HG03108 (cell line): ENCODE measurements around the gene CCAR1.
"Not testable (repeated sequence)": the region's sequence is repeated elsewhere in the genome, so short reads cannot be mapped to it uniquely, and the experiment has no call there.

Experiments
- ATAC-seq: cut with Tn5 transposase; IDR thresholded peaks from one replicate; pipeline ENCODE4 v1.9.1; 2021; ENCODE audit warnings: moderate library complexity; ENCODE audit not compliant: unreplicated experiment

Gene CCAR1, protein sequence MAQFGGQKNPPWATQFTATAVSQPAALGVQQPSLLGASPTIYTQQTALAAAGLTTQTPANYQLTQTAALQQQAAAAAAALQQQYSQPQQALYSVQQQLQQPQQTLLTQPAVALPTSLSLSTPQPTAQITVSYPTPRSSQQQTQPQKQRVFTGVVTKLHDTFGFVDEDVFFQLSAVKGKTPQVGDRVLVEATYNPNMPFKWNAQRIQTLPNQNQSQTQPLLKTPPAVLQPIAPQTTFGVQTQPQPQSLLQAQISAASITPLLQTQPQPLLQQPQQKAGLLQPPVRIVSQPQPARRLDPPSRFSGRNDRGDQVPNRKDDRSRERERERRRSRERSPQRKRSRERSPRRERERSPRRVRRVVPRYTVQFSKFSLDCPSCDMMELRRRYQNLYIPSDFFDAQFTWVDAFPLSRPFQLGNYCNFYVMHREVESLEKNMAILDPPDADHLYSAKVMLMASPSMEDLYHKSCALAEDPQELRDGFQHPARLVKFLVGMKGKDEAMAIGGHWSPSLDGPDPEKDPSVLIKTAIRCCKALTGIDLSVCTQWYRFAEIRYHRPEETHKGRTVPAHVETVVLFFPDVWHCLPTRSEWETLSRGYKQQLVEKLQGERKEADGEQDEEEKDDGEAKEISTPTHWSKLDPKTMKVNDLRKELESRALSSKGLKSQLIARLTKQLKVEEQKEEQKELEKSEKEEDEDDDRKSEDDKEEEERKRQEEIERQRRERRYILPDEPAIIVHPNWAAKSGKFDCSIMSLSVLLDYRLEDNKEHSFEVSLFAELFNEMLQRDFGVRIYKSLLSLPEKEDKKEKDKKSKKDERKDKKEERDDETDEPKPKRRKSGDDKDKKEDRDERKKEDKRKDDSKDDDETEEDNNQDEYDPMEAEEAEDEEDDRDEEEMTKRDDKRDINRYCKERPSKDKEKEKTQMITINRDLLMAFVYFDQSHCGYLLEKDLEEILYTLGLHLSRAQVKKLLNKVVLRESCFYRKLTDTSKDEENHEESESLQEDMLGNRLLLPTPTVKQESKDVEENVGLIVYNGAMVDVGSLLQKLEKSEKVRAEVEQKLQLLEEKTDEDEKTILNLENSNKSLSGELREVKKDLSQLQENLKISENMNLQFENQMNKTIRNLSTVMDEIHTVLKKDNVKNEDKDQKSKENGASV

DNA sequence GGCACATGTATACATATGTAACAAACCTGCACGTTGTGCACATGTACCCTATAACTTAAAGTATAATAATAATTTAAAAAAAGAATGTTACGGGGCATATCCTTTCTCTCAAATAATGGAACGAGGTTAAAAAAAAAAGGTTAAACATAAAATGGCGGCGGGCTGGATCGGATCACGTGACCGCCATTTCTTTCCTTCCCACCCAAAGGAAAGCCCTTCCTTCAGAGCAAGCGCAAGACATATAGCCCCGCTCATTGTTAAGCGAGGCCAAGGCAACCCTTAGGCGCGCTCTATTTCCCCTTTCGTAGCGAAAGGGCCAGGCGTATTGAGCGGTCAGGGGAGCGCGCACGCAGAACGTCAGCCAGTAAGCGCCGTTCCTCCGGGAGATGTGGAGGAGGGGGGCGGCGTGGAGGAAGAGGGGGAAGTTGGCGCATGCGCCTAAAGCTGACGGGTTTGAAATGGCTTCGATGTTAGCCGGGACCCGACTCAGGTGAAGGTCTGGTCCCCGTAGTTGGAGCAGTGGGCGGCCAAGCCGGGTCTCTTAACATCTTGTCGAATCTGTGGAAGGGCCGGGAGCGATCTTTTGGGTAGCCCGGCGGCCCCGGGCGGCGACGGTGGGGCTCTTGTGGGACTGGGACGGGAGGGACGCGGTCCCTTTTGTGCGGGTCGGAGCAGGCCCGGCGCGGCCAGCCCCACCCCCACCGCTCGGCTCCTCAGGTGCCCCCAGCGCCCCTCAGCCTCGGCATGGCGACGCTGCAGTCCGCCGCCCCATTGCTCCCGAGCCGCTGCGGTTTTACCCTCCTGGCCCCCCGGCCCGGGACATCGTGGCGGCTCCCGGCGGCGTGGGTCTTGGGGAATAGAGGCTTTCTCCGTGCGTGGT, at the start of gene CCAR1:
Gene CCAR1, plus strand, starts transcription at position 447 of the 880 bp plus-strand sequence. CDS start 1,266 bp downstream, outside the sequence.
- peak; percentile 99 for ATAC-seq

DNA sequence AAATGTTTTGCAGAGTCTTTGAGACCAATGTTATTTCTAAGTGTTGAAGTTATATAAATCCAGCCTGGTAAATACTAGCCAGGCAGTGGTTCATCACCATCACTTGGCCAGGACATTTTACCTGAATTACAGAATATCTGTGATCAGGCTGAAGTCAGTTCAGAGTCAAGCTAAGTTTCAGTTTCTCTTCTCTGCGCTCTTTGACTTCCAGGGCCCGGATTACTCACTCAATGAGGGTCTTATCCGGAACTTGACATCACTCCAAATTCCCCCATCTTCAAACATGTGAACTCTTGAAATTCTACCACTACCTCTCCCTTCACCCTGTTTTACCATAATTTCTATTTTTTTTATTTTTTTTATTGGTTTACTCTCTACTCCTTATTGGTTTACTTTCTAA, 36.6 kb upstream of the CCAR1 start:
- no peak for ATAC-seq

DNA sequence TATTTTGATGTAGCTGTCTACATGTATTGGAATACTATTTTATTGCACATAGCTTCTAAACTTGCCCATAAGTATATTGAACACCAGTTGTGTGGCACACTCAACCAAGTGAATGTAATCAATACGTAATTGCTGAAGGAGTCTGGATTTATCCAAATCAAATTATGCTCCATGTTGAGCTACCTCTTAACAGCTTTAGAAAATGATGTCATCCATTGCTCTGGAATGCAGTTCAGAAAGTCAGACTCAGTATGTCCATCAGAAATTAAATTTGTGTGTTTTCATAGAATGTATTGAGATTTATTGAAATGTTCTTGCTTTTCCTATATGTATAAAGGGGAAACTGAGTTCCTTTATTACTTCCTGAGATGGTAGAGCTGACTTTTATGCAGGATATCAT, 25.0 kb upstream of the CCAR1 start:
- ATAC-seq: no peak

DNA sequence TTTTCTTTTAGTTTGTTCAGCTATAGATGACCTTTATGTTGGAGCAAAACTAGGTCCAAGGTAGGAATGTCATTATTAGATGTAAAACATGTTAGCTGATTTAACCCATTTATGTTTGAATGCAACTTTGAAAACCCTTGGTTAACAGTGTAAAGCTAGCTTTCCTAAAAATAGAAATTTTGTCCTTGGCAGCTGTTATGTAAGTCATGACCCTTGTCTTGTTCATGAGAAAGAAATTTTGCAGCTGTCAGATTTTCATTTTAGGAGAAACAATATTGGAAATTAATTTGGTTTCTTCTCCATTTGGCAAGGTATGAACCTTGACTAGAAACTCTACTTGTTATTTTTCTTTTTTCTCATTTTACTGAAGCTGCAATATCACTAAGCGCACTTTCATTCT, 23.9 kb upstream of the CCAR1 start:
- ATAC-seq: no peak

DNA sequence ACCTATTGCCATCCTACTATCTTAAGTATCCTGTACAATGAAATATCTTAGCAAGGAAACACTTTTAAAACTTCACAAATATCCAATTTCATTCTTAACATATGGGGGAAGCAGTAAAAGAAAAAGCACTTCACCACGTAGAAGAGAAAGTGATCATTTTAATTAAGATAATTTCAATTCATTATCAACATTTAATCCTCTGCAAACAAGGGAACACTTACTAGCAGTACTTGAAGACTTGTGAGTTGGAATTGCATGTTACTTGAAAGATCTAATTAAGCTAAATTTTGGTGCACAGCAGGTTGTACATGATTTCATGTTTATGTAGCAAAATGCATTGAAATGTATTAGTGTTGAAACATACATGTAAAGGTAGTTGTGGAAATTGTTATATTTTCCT, 20.8 kb upstream of the CCAR1 start:
- no peak for ATAC-seq

DNA sequence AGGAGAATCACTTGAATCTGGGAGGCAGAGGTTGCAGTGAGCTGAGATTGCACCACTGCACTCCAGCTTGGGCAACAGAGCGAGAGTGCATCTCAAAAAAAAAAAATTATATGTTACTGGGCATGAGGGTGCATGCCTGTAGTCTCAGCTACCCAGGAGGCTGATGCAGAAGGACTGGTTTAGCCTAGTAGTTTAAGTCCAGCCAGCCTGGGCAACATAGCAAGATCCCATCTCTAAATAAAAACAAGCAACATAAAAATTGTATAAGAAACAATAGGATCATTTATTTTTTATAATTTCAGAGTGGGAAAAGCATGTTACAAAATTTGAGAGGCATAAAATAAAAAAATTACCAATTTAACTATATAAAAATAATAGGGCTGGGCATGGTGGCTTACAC, 15.5 kb upstream of the CCAR1 start:
- no peak for ATAC-seq

DNA sequence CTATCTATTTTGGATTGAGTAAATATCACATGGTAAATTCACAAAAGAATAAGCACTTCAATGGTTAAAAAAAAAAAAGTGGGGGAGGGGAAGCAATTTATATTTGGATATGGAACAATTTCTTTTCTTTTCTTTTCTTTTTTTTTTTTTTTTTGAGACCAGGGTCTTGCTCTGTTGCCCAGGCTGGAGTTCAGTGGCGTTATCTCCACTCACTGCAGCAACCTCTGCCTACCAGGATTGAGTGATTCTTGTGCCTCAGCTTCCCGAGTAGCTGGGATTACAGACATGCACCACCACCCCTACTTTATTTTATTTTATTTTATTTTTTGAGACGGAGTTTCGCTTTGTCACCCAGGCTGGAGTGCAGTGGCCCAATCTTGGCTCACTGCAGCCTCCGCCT, 12.1 kb upstream of the CCAR1 start:
- not testable (repeated sequence) for ATAC-seq

DNA sequence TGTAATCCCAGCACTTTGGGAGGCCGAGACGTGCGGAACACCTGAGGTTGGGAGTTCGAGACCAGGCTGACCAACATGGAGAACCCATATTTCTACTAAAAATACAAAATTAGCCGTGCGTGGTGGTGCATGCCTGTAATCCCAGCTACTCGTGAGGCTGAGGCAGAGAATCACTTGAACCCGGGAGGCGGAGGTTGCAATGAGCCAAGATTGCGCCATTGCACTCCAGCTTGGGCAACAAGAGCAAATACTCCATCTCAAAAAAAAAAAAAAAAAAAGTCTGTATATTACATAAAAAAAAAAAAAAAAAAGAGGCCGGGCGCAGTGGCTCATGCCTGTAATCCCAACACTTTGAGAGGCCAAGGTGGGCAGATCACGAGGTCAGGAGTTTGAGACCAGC, 8.0 kb upstream of the CCAR1 start:
- ATAC-seq: not testable (repeated sequence)

DNA sequence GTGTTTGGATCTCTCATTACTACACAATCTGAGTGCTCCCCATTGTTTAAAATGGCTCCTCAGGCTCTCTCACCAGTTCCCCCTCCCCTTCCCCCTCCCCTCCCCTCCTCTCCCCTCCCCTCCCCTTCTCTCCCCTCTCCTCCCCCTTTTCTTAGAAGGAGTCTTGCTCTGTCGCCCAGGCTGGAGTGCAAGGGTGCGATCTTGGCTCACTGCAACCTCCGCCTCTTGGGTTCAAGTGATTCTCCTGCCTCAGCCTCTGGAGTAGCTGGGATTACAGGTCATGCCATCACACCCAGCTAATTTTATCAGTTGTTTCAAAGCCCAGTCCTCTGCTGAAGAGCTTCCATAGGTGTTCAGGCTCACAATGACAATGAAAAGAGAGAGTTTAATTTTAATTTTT, 3.6 kb upstream of the CCAR1 start:
- no peak for ATAC-seq

DNA sequence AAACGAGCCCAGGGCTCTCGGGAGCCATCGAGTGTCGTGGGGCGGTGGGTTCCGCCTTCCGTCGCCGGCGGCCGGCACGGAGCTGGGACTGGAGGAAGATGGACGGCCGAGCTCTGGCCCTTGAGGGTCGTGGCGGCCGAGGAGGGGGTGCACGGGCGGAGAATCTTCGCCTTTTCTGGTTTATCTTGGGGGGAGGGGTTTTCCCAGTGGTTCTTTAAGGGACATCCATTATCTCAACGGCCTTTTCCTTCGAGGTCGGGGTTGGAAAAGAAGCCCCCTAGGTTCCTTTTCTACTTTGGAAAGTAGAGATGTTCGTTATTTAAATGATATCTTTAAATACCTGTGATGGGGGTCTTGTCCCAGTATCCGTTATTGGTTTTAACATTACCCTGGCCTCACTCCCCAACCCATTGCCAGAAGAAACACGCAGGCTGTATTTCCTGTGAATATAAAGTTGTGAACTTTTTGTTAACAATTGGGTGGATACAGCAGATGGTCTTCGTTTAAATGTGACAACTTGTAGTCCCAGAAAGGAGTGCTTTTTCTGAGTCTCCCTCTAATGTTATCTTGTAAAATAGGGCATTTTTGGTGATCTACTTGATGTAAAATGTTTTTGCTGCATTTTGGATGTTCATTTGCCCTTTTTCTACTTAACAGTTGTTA, 765 bp downstream of the CCAR1 start:
- ATAC-seq: no peak

DNA sequence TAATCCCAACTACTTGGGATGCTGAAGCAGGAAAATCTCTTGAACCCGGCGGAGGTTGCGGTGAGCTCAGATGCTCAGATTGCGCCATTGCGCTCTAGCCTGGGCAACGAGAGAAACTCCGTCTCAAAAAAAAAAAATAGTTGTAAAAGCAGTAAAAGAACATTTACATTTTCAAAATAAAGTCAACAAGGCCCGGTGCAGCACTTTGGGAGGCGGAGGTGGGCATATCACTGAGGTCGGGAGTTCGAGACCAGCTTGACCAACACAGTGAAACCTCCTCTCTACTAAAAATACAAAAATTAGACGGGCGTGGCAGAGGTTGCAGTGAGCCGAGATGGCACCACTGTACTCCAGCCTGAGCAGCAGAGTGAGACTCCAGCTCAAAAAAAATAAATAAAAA, 4.0 kb downstream of the CCAR1 start:
- no peak for ATAC-seq

DNA sequence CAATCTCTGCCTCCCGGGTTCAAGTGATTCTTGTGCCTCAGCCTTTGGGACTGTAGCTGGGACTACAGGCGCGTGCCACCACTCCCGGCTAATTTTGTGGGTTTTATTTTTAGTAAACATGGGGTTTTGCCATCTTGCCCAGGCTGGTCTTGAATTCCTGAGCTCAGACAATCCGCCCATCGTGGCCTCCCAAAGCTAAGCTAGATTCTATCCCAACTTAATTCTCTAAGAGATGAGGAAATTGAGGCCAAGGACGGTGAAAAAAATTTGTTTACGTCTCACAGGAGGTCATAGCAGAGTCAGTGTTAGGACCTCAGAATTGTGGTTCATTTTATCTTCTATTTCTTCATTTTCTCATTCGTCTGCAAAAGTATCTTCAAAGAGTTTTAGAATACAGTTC, 6.1 kb downstream of the CCAR1 start:
- ATAC-seq: no peak

DNA sequence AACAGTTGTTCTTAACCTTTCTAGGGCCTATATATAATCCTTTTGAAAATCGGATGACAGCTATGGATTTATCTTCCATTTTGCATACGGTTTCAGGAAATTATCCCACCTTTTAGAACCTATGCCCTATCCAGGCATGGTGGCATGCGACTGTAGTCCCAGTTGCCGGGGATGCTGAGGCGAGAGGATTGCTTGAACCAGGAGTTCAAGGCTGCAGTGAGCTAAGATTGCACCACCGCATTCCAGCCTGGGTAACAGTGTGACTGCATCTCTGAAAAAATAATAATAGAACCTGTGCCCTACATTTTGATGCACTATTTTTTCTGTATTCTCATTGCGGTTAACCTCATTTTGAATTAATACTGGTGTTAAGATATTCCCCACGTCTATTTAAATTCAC, 11.6 kb downstream of the CCAR1 start:
- no peak for ATAC-seq

DNA sequence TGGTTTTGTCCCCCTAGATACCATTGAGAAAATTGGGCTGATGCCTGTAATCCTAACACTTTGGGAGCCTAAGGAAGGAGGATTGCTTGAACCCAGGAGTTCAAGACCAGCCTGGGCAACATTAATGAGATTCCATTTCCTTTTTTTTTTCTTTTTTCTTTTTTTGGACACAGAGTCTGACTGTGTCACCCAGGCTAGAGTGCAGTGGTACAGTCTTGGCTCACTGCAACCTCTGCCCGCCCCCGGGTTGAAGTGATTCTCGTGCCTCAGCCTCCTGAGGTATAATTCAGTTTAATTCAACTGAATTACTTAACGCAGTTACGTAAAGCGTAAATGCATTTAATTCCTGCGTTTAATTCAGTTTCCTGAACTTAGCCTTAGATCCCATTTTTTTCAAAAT, 13.3 kb downstream of the CCAR1 start:
- no peak for ATAC-seq

DNA sequence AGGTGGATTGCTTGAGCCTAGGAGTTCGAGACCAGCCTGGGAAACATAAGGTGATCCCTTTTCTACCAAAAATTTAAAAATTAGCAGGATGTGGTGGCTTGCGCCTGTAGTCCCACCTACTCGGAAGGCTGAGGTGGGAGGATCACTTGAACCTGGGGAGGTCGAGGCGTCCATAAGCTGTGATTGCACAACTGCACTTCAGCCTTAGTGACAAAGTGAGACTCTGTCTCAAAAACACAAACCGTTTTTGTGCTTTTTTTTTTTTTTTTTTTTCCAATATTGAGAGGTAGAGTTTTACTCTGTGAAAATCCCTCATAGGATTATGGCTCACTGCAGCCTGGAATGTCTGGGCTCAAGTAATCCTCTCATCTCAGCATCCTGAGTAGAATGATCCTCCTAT, 14.1 kb downstream of the CCAR1 start:
- no peak for ATAC-seq

DNA sequence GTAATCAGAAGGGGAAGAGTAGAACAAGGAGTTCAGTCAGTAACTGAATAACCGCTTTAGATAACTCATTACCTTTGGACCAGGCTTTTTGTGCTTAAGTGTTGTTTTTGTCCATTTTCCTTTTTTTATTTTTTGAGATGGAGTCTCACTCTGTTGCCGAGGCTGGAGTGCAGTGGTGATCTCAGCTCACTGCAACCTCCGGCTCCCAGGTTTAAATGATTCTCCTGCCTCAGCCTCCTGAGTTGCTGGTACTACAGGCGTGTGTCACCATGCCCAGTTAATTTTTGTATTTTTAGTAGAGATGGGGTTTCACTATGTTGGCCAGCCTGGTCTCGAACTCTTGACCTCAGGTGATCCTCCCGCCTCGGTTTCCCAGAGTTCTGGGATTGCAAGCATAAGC, 14.7 kb downstream of the CCAR1 start:
- ATAC-seq: not testable (repeated sequence)

DNA sequence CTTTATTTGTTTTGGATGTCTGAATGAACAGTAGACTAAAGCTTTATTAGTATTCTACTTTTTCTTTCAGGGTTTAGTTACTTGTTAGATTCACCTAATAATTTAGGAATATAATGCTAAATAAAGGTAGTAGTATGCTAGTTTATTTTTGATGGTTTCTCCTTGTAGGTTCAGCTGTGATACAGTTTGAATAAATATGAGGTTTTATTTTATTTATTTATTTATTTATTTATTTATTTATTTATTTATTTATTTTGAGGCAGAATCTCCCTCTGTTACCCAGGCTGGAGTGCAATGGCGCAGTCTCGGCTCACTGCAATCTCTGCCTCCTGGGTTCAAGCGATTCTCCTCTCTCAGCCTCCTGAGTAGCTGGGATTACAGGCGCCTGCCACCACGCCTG, 19.6 kb downstream of the CCAR1 start:
- not testable (repeated sequence) for ATAC-seq

DNA sequence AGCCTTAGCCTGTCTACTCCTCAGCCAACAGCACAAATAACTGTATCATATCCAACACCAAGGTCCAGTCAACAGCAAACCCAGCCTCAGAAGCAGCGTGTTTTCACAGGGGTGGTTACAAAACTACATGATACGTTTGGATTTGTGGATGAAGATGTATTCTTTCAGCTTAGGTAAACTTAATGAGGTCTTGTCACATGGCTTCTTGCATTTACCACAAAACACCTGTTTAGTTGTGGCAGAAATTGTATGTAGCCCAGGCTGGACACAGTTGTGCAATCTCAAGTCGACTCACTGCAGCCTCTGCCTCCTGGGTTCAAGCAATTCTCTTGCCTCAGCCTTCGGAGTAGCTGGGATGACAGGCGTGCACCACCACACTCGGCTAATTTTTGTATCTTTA, 21.4 kb downstream of the CCAR1 start:
- ATAC-seq: no peak

DNA sequence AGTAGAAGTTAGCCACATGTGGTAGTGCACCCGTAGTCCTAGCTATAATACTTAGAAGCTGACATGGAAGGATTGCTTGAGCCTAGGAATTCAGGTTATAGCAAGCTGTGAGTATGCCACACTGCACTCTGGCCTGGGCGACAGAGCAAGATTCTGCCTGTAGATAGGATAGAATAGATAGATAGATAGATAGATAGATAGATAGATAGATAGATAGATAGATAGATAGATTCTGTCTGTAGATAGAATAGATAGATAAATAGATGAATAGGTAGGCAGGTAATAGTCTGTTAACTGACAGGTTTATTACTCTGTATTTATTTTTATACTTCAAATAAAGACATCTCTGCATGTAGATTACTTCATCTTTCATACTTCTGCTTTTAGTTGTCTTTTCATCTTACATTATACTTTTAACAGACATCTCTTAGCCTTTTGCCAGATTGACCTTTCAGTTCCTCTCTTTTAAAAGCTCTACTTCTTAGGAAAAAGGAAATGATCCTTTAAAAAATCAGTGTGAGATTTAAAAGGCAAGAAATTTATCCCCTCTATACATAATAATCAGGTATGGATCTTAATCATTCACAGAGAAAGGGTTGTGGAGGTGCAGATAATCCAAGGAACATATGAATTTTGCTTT, 31.8 kb downstream of the CCAR1 start:
- ATAC-seq: no peak

DNA sequence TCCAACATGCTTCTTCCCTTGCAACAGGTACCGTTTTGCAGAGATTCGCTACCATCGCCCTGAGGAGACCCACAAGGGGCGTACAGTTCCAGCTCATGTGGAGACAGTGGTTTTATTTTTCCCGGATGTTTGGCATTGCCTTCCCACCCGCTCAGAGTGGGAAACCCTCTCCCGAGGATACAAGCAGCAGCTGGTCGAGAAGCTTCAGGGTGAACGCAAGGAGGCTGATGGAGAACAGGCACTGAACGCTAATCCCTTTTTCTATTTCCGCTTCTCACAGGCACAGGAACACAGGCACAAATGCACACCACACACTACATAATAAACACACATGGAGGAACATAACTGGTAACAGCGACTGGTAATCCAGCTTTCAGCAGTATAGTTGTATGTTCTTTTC, 35.2 kb downstream of the CCAR1 start:
- no peak for ATAC-seq
